ENCODE data around the gene RANBP1. TPM values are rescaled to one million over a fixed set of nuclear protein-coding genes. Genes with fewer than 3 reads are reported as not detected.
A peak's percentile ranks its signal among the peaks of the same experiment; 100 is the strongest.

RANBP1 gene
- total and polyA plus RNA-seq, 9 of the 15 experiments (the other 6 are each of a cell fraction or from before 2014, with no cell fraction given), result 162 to 2,891 (median 1,289) TPM

GRCh38 chr22:20107471-20107901 is 8.4 kb upstream of the RANBP1 start:
- H3K4me1 ChIP-seq (replicated peaks in 1 of 2; ENCODE audit: control insufficient read depth in 2 of 2, insufficient read depth in 2 of 2, low read length in 2 of 2), result peaks cover 0 to 51% of the 10 kb centered on the region in 2 experiments; a peak in 3 of 5 replicates
- no peak overlapping the region for H3K4me2 ChIP-seq (ENCODE audit: insufficient read depth, low read length)
- intact Hi-C loops (cut with micrococcal nuclease), result no loop called here
- peak overlapping the region in 1 of 2 experiments; percentile 49; a peak in 1 of 4 replicates for H3K9ac ChIP-seq (ENCODE audit: insufficient read depth in 1 of 2, low read depth in 2 of 2, low read length in 2 of 2)
- no peaks in the 10 kb centered on the region for H3K9me3 ChIP-seq (replicated peaks; ENCODE audit: control insufficient read depth, insufficient read depth, low read depth, low read length)
- peaks cover 24% of the 10 kb centered on the region for H3K79me2 ChIP-seq (ENCODE audit: control insufficient read depth, insufficient read depth, low read length)
- WGBS (ENCODE audit: insufficient coverage, low coverage, missing lambda C conversion rate), result 87% methylated on average over 7 of the region's 7 CpGs
- DNase-seq (ENCODE audit: extremely low read depth in 1 of 4, low spot score in 3 of 4) (no peak), FAIRE-seq (no peak), ATAC-seq (no peak)
- H3K27ac ChIP-seq (ENCODE audit: extremely low read depth, low read depth, low read length), result no peak overlapping the region
- H4K20me1 ChIP-seq (replicated peaks; ENCODE audit: control insufficient read depth, insufficient read depth, low read length), result peaks cover 76% of the 10 kb centered on the region
- POLR2A ChIA-PET, result interaction anchor here (0.5 to 20.7 kb wide), 10 partner anchors 10 to 875 kb away, joined by 3 to 513 read pairs (median 5); partner anchors contain the start of genes LZTR1, RANBP1, TANGO2 and TRMT2A
- peaks cover 97% of the 10 kb centered on the region for H3K36me3 ChIP-seq (ENCODE audit: control insufficient read depth, insufficient read depth, low read length)
- H3K27me3 ChIP-seq (ENCODE audit: control insufficient read depth in 2 of 2, insufficient read depth in 2 of 2, low read length in 2 of 2), result no peaks in the 10 kb centered on the region
- H3K4me3 ChIP-seq, result no peak overlapping the region
- CTCF ChIA-PET (ENCODE audit: low intra/inter-chr PET ratio), result no interaction called here
- H3K9me1 ChIP-seq (ENCODE audit: control insufficient read depth, insufficient read depth, low read length), result peaks cover 5% of the 10 kb centered on the region
- no peak overlapping the region for H2AFZ ChIP-seq (ENCODE audit: low read depth, low read length)
- in situ Hi-C loops (cut with MboI), result no loop called here
- BruUV-seq (replicated peaks), result no TSS peak
- TF ChIP-seq, protein P1, sequence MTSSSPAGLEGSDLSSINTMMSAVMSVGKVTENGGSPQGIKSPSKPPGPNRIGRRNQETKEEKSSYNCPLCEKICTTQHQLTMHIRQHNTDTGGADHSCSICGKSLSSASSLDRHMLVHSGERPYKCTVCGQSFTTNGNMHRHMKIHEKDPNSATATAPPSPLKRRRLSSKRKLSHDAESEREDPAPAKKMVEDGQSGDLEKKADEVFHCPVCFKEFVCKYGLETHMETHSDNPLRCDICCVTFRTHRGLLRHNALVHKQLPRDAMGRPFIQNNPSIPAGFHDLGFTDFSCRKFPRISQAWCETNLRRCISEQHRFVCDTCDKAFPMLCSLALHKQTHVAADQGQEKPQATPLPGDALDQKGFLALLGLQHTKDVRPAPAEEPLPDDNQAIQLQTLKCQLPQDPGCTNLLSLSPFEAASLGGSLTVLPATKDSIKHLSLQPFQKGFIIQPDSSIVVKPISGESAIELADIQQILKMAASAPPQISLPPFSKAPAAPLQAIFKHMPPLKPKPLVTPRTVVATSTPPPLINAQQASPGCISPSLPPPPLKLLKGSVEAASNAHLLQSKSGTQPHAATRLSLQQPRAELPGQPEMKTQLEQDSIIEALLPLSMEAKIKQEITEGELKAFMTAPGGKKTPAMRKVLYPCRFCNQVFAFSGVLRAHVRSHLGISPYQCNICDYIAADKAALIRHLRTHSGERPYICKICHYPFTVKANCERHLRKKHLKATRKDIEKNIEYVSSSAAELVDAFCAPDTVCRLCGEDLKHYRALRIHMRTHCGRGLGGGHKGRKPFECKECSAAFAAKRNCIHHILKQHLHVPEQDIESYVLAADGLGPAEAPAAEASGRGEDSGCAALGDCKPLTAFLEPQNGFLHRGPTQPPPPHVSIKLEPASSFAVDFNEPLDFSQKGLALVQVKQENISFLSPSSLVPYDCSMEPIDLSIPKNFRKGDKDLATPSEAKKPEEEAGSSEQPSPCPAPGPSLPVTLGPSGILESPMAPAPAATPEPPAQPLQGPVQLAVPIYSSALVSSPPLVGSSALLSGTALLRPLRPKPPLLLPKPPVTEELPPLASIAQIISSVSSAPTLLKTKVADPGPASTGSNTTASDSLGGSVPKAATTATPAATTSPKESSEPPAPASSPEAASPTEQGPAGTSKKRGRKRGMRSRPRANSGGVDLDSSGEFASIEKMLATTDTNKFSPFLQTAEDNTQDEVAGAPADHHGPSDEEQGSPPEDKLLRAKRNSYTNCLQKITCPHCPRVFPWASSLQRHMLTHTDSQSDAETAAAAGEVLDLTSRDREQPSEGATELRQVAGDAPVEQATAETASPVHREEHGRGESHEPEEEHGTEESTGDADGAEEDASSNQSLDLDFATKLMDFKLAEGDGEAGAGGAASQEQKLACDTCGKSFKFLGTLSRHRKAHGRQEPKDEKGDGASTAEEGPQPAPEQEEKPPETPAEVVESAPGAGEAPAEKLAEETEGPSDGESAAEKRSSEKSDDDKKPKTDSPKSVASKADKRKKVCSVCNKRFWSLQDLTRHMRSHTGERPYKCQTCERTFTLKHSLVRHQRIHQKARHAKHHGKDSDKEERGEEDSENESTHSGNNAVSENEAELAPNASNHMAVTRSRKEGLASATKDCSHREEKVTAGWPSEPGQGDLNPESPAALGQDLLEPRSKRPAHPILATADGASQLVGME (CRISPR knock-in tag; IDR thresholded peaks at IDR 0.05), result 0 out of 2 replicates have a peak, but pooled peaks have one; percentile 5
- TF ChIP-seq, protein P2, sequence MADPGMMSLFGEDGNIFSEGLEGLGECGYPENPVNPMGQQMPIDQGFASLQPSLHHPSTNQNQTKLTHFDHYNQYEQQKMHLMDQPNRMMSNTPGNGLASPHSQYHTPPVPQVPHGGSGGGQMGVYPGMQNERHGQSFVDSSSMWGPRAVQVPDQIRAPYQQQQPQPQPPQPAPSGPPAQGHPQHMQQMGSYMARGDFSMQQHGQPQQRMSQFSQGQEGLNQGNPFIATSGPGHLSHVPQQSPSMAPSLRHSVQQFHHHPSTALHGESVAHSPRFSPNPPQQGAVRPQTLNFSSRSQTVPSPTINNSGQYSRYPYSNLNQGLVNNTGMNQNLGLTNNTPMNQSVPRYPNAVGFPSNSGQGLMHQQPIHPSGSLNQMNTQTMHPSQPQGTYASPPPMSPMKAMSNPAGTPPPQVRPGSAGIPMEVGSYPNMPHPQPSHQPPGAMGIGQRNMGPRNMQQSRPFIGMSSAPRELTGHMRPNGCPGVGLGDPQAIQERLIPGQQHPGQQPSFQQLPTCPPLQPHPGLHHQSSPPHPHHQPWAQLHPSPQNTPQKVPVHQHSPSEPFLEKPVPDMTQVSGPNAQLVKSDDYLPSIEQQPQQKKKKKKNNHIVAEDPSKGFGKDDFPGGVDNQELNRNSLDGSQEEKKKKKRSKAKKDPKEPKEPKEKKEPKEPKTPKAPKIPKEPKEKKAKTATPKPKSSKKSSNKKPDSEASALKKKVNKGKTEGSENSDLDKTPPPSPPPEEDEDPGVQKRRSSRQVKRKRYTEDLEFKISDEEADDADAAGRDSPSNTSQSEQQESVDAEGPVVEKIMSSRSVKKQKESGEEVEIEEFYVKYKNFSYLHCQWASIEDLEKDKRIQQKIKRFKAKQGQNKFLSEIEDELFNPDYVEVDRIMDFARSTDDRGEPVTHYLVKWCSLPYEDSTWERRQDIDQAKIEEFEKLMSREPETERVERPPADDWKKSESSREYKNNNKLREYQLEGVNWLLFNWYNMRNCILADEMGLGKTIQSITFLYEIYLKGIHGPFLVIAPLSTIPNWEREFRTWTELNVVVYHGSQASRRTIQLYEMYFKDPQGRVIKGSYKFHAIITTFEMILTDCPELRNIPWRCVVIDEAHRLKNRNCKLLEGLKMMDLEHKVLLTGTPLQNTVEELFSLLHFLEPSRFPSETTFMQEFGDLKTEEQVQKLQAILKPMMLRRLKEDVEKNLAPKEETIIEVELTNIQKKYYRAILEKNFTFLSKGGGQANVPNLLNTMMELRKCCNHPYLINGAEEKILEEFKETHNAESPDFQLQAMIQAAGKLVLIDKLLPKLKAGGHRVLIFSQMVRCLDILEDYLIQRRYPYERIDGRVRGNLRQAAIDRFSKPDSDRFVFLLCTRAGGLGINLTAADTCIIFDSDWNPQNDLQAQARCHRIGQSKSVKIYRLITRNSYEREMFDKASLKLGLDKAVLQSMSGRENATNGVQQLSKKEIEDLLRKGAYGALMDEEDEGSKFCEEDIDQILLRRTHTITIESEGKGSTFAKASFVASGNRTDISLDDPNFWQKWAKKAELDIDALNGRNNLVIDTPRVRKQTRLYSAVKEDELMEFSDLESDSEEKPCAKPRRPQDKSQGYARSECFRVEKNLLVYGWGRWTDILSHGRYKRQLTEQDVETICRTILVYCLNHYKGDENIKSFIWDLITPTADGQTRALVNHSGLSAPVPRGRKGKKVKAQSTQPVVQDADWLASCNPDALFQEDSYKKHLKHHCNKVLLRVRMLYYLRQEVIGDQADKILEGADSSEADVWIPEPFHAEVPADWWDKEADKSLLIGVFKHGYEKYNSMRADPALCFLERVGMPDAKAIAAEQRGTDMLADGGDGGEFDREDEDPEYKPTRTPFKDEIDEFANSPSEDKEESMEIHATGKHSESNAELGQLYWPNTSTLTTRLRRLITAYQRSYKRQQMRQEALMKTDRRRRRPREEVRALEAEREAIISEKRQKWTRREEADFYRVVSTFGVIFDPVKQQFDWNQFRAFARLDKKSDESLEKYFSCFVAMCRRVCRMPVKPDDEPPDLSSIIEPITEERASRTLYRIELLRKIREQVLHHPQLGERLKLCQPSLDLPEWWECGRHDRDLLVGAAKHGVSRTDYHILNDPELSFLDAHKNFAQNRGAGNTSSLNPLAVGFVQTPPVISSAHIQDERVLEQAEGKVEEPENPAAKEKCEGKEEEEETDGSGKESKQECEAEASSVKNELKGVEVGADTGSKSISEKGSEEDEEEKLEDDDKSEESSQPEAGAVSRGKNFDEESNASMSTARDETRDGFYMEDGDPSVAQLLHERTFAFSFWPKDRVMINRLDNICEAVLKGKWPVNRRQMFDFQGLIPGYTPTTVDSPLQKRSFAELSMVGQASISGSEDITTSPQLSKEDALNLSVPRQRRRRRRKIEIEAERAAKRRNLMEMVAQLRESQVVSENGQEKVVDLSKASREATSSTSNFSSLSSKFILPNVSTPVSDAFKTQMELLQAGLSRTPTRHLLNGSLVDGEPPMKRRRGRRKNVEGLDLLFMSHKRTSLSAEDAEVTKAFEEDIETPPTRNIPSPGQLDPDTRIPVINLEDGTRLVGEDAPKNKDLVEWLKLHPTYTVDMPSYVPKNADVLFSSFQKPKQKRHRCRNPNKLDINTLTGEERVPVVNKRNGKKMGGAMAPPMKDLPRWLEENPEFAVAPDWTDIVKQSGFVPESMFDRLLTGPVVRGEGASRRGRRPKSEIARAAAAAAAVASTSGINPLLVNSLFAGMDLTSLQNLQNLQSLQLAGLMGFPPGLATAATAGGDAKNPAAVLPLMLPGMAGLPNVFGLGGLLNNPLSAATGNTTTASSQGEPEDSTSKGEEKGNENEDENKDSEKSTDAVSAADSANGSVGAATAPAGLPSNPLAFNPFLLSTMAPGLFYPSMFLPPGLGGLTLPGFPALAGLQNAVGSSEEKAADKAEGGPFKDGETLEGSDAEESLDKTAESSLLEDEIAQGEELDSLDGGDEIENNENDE (IDR thresholded peaks at IDR 0.05; ENCODE audit: low read depth, low read length), result peak; percentile 20
- no peak for TF ChIP-seq MYBL2 (IDR thresholded peaks at IDR 0.05; ENCODE audit: low read depth)
- no peak for TF ChIP-seq MYBL2 (CRISPR knock-in tag; IDR thresholded peaks at IDR 0.05; ENCODE audit: borderline replicate concordance)

All from K562 (cell line).